ENCODE measurements around the gene EDN2.

The EDN2 gene

DNA sequence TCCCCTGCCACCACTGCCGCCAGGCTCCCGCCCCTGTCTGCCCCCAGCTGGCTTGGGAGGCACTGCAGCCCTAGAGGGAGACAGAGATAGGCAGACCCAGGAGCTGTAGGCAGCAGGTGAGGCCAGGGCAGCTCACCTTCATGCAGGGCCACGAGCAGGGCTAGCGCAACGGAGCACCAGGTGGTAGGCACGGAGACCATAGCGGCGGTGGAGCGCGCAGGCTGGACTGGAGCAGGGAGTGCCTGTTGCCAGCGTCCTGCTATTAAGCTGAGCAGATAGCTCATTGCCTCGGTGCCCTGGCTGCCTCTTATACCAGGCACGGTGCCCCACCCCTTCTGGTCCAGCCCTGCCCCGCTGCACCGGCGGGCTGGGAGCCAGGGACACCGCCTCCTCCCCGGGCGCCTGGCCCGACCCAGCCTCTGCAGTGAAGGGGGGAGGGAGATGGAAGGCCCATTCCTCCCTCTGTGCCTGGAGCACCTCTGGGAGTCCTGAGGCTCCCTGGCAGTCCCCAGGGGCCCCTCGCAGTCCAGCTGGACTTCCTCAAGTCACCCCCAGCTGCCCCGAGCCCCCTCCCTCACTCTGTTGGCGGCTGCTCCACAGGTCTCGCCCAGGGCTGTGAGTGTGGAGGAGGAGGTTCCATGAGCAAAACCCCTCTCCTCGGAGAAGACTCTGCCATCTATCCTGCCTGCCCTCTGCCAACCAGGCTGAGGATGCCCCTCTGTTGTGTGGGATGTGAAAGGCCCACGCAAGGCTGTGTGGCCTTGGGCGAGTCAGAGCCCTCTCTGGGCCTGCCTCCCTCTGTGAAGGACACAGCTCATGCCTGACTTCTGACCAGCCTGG, at the start of gene EDN2:
Gene EDN2, minus strand, starts transcription at position 282 of the 840 bp plus-strand sequence. Its CDS starts 82 bp downstream, at position 200.
- peak in 1 of 2 experiments; percentile 31 for DNase-seq

DNA sequence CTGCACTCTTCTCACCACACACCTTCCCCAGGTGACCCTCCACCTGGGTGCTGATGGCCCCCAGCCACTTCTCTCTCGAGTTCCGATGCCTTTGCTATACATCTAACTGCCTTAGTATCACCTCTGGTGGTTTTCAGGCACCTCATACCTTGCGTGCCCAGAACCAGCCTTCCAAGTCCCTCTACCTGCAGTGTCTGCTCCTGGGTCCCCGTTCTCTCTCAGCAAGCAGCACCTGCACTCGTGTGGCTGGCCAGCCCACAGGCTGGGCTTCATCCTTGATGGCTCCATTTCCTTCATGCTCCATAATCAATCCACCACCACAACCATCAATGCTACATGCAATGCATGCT, 49.2 kb upstream of the EDN2 start:
- no peak for DNase-seq

- DNase-seq: no peak
Observed at GRCh38 chr1:41533016-41533730, 48.7 kb upstream of the EDN2 start.

DNA sequence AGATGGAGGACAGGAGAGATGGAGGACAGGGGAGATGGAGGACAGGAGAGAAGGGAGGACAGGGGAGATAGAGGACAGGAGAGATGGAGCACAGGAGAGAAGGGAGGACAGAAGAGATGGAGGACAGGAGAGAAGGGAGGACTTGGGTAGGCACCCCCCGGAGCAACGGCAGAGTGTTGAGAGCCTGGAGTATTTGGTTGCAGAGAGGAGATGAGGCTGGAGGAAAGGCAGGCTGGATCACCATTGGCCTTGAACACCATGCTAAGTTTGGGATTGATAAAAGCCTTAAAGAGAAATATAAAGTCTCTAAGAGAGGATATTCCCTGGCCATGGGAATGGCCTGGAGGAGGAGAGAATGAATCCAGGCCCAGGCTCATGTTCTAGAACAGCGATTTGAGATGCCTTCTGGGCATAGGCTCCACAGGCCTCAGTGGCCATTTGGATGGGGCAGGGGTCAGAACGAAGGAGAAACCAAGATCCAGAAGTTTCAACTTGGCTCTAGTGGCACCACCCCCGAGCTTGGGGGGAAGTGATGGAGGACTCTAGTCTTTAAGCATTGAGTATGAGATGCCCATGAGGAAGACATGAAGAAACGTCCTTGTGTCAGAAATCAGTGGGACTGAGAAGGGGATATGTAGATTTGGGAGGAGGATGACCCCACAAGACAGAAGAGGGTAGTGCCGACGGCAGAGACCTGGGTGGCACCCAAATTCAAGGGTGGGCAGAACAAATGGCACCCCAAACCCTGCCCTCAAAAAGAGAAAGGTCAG, 47.9 kb upstream of the EDN2 start:
- DNase-seq: no peak

GRCh38 chr1:41530411-41530810, 45.9 kb upstream of the EDN2 start:
- DNase-seq: no peak

GRCh38 chr1:41529621-41530395, 45.3 kb upstream of the EDN2 start:
- no peak for DNase-seq

- no peak for DNase-seq
Observed at GRCh38 chr1:41528726-41529605, 44.5 kb upstream of the EDN2 start.

GRCh38 chr1:41528106-41528505, 43.6 kb upstream of the EDN2 start:
- DNase-seq: no peak

GRCh38 chr1:41526956-41527561, 42.6 kb upstream of the EDN2 start:
- DNase-seq: no peak

DNA sequence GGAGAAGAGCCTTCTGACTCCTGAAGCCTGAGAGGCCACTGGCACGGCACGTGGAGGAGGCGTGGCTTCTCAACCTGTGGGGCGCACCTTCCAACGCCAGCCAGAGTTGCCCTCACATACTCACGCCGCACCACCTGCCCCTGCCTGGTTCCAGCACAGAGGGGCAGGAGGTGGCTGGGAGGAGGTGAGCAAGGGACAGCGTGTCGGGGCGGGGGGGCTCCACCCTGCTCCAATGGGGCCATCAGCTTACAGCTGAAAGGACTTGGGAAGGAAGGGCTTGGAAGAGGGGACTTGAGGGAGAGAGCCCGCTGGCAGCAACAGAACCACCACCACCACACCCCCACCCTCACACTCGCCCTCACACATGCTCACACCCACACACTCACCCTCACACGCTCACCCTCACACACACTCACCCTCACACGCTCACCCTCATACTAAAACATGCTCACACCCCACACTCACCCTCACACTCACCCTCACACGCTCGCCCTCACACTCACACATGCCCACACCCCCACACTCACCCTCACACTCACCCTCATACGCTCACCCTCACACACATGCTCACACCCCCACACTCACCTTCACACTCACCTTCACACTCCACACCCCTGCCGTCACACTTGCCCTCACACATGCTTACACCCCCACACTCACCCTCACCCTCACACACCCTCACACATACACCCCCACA, 41.6 kb upstream of the EDN2 start:
- DNase-seq: no peak

DNA sequence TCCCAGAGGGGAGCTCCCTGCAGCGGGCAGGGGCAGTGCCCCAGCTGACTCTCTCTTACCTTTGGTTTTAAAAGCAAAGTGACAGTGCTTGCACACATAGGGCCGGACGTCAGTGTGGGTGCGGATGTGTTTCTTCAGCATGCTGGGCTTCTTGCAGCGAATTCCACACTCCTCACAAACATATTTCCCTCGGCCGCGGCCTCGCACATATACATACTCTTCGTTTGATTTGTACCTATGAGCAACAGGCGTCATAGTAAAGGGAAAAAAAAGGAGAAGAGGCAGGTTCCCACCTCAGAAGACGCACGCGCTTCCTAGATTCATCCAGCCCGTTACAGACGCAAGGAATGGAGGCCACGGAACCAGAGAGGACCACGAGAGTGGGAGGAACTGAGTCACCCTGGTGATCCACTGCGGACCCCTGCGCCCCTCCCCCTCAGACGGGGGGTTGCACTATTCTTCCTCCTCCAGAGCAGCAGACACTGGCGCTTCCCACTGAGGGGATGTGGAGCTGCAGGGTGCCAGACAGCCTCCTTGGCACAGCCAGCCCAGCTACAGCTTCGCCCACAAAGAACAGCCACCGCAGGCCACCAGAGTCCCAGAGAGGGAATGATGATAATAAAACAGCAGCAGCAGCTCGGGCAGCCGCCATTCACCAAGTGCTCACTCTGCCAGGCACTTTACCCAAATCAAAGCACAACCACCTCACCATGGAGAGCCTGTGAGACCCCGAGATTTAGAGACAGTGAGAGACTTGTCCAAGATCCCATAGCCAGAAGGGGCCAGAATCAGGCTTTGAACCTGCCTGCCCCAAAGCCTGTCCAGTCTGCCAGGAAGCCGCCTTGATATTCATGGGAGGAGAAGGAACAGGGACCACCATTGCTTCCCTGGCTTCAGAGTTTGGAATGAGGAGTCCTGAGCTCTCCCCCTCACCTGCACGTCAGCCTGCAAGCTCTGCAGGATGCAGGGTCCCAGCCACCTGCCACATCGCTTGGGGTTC, 40.5 kb upstream of the EDN2 start:
- no peak for DNase-seq

GRCh38 chr1:41523949-41524675, 39.6 kb upstream of the EDN2 start:
- DNase-seq: no peak

- no peak for DNase-seq
Observed at GRCh38 chr1:41523071-41523470, 38.6 kb upstream of the EDN2 start.

DNA sequence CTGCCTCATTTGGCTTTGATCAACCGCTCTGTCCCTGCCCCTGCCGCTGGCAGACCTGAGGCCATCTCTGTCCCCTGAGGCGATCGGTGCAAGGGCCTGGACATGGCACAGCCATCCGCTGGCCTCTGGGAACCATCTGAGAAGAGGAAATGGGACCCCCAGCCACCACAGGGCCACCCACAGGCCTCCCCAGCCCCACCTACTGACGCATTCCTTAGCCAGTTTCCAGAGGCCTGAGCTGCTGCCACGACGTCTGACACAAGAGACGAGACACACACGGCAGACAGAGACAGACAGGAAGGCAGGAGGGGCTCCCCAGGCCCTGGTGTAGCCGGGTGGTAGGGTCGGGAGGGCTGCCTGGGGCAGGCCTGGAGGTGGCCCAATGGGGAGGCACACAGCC, 37.3 kb upstream of the EDN2 start:
- DNase-seq: no peak

DNA sequence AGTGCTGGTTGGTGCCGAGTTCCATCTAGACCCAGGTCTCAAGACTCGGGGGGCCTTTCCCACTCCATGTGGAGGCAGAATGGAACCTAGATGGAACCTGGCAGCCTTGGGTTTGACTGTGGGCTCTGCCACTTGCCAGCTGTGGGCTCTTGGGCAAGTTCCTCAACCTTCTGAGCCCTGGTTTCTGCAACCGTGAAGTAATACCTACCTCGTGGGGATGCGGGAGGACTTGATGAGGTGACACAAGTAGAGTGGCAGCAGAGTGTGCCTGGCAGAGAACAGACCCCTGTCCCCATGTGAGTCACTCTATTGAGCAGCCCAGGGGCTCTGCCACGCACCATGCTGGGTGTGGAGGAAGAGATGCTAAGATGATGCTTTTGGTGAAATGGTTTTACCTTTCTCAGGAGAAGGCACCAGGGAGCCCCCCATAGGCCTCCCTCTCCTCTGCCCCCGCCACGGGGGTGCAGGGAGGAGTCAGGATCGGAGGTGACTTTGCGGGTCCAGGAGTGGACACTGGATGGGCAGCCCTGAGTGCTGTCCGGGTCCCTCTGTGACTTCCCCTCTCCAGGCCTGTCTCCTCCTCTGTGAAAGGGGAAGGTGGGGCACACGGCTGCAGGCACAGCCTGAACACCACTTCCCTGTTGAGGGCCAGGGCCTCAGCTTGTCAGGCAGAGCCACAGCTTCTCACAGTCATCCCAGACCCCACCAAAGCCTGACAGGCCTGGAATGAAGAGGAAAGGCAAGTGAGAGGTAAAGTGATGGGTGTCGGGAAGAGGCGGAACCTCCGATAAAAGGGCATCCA, 36.7 kb upstream of the EDN2 start:
- peak; percentile 31 to 38 for DNase-seq

- no peak for DNase-seq
Observed at GRCh38 chr1:41519667-41520066, 35.2 kb upstream of the EDN2 start.

GRCh38 chr1:41518471-41518870, 34.0 kb upstream of the EDN2 start:
- DNase-seq: peak in 1 of 2 experiments; percentile 21

- DNase-seq: no peak
Observed at GRCh38 chr1:41517062-41517438, 32.6 kb upstream of the EDN2 start.

All from Kasumi-1 (cell line).